B cell (primary cell): Measurements from ENCODE around the gene ZCCHC2. TPM values are rescaled to one million over a fixed set of nuclear protein-coding genes. Genes with fewer than 3 reads are reported as not detected.

Source experiments
- ATAC-seq: fragments of 200-7000 bp; cut with Tn5 transposase; one replicate; pipeline ENCODE4 v1.10.0; 2021; ENCODE audit warnings: low read depth, mild to moderate bottlenecking, moderate number of reproducible peaks, moderate library complexity
- CTCF ChIA-PET: fragments of 350-600 bp; sonication (Branson Sonifier 250); formaldehyde crosslinking; loops from one replicate; lab custom pipeline; 2021; ENCODE audit warnings: antibody characterized with exemption, inconsistent platforms; lab: Charles Lee
- POLR2A ChIA-PET: fragments of 350-600 bp; sonication (Branson Sonifier 250); formaldehyde crosslinking; loops from one replicate; lab custom pipeline; 2021; ENCODE audit warnings: antibody characterized with exemption; lab: Charles Lee
- DNase-seq: peaks from one replicate; pipeline ENCODE4 v3.0.0; 2013
- H2AFZ ChIP-seq: 2 replicates; pipeline ENCODE4 v1.6.1; 2012; ENCODE audit warnings: mild to moderate bottlenecking, low read depth, low read length; ENCODE audit not compliant: insufficient read depth, poor library complexity, severe bottlenecking
- H3K27ac ChIP-seq, 2 donors: 1 replicate in 1 of 2; 2 replicates in 1 of 2; pipeline ENCODE4 v1.5.1; 2012 to 2013; ENCODE audit warnings: low read length in 2 of 2, mild to moderate bottlenecking in 2 of 2, moderate library complexity in 1 of 2
- H3K27me3 ChIP-seq, 4 experiments: fragments of 200-600 bp in 1 of 4; sonication (generic) in 1 of 4; replicated peaks in 1 of 4; 1 replicate in 2 of 4; 2 replicates in 2 of 4; pipeline versions ENCODE4 v1.6.1 to v1.7.0; 2013 to 2016; ENCODE audit warnings: low read length in 3 of 4, mild to moderate bottlenecking in 2 of 4, mixed read lengths in 1 of 4, moderate library complexity in 1 of 4; ENCODE audit not compliant: insufficient read depth in 4 of 4, control insufficient read depth in 3 of 4; ENCODE audit errors: control extremely low read depth in 1 of 4
- H3K36me3 ChIP-seq, 2 experiments: replicated peaks in 1 of 2; 1 replicate in 1 of 2; 2 replicates in 1 of 2; pipeline versions ENCODE4 v1.6.1 to v1.7.1; 2013; ENCODE audit warnings: low read length in 1 of 2; ENCODE audit not compliant: insufficient read depth in 2 of 2, control insufficient read depth in 1 of 2; ENCODE audit errors: control extremely low read depth in 1 of 2, extremely low read depth in 1 of 2
- H3K4me1 ChIP-seq, 2 donors: fragments of 200-600 bp in 1 of 2; sonication (generic) in 1 of 2; 1 replicate in 1 of 2; 2 replicates in 1 of 2; pipeline versions ENCODE4 v1.5.1 to v1.6.1; 2013 to 2017; ENCODE audit warnings: low read length in 2 of 2; ENCODE audit not compliant: control insufficient read depth in 2 of 2, insufficient read depth in 2 of 2
- H3K4me2 ChIP-seq: replicated peaks from 2 replicates; pipeline ENCODE3; 2012; ENCODE audit warnings: mild to moderate bottlenecking, low read depth, low read length; ENCODE audit not compliant: poor library complexity, severe bottlenecking
- H3K4me3 ChIP-seq, 5 experiments: fragments of 200-600 bp in 1 of 5; sonication (generic) in 1 of 5; 1 replicate in 3 of 5; 2 replicates in 2 of 5; pipeline versions ENCODE4 v1.5.1 to v1.7.0; 2011 to 2016; ENCODE audit warnings: low read length in 4 of 5, mild to moderate bottlenecking in 4 of 5, low read depth in 2 of 5, control low read depth in 1 of 5, moderate library complexity in 1 of 5; ENCODE audit not compliant: insufficient read depth in 1 of 5; ENCODE audit errors: control extremely low read depth in 1 of 5, extremely low read depth in 1 of 5
- H3K79me2 ChIP-seq: fragments of 200-600 bp; sonication (generic); one replicate; pipeline ENCODE4 v1.6.0; 2016; ENCODE audit warnings: low read length; ENCODE audit not compliant: control insufficient read depth, insufficient read depth
- H3K9ac ChIP-seq: fragments of 200-600 bp; sonication (generic); 2 replicates; pipeline ENCODE4 v1.6.1; 2017; ENCODE audit warnings: mild to moderate bottlenecking, low read length, moderate library complexity
- H3K9me3 ChIP-seq, 3 donors: one replicate each; pipeline versions ENCODE4 v1.6.1 to v1.7.1; 2013; ENCODE audit warnings: low read length in 2 of 3; ENCODE audit not compliant: control insufficient read depth in 2 of 3, insufficient read depth in 1 of 3; ENCODE audit errors: control extremely low read depth in 1 of 3
- H4K20me1 ChIP-seq: 2 replicates; pipeline ENCODE4 v1.6.0; 2012; ENCODE audit warnings: mild to moderate bottlenecking, low read length; ENCODE audit not compliant: insufficient read depth, control insufficient read depth, poor library complexity, severe bottlenecking
- H3K27ac Mint-ChIP-seq: one replicate; pipeline ENCODE4 v1.8.0; 2021; ENCODE audit warnings: mixed read lengths
- H3K27me3 Mint-ChIP-seq: one replicate; pipeline ENCODE4 v1.8.0; 2021; ENCODE audit warnings: mixed read lengths
- H3K4me1 Mint-ChIP-seq: one replicate; pipeline ENCODE4 v1.8.0; 2021; ENCODE audit warnings: mixed read lengths
- H3K4me3 Mint-ChIP-seq: one replicate; pipeline ENCODE4 v1.8.0; 2021; ENCODE audit warnings: mixed read lengths
- H3K9me3 Mint-ChIP-seq: one replicate; pipeline ENCODE4 v1.8.0; 2022; ENCODE audit warnings: mixed read lengths; ENCODE audit not compliant: insufficient read depth
- CTCF ChIP-seq: fragments of 200-600 bp; IDR thresholded peaks from one replicate; pipeline ENCODE4 v1.8.0; 2022; ENCODE audit warnings: antibody characterized with exemption, mild to moderate bottlenecking
- EZH2 ChIP-seq: IDR thresholded peaks from 2 replicates; pipeline ENCODE4 v1.6.1; 2012; ENCODE audit warnings: borderline replicate concordance, low read depth, mild to moderate bottlenecking, moderate library complexity, low read length; ENCODE audit not compliant: insufficient read depth, poor library complexity, severe bottlenecking
- WGBS: methylation state at CpG from one replicate; pipeline ENCODE4 v1.1.5; 2013; ENCODE audit warnings: missing lambda C conversion rate; ENCODE audit not compliant: insufficient coverage; 5-methylcytosine and 5-hydroxymethylcytosine counted together
- intact Hi-C: fragments of 100-400 bp; cut with micrococcal nuclease; formaldehyde crosslinking; loops from one replicate; pipeline ENCODE4 v1.10.0; 2022
- polyA plus RNA-seq: library from polyadenylated mRNA; depleted of rRNA; stranded (reverse); fragments of >200 nt; gene quantifications from 2 replicates; pipeline ENCODE4 v1.2.3, GENCODE V29; 2012
- total RNA-seq, 2 donors: library from RNA; stranded (reverse); fragments of 120-200 nt in 1 of 2; gene quantifications; 1 replicate in 1 of 2; 2 replicates in 1 of 2; pipeline versions ENCODE4 v1.2.3 to v1.2.4, GENCODE V29; 2013 to 2022

ZCCHC2 gene
- total and polyA plus RNA-seq, 2 donors (not counting 1 experiment from before 2014, with no cell fraction given) = 24.5 to 53.7 TPM

GRCh38 chr18:62500174-62500573, 22.7 kb upstream of the ZCCHC2 start:
- Histone ChIP-seq H3K79me2 (no peaks in the 10 kb centered on the region), H4K20me1 (no peaks in the 10 kb centered on the region), H2AFZ (no peak overlapping the region), H3K9ac (no peak overlapping the region), H3K9me3 (no peaks in the 10 kb centered on the region), H3K36me3 (no peaks in the 10 kb centered on the region), H3K27ac (no peak overlapping the region), H3K4me2 (no peak overlapping the region), H3K4me3 (no peak overlapping the region), H3K27me3 (peaks cover 0 to 5% (median 0%) of the 10 kb centered on the region in 4 experiments), H3K4me1 (peaks cover 13 to 14% of the 10 kb centered on the region in 2 donors)
- H3K27me3 Mint-ChIP-seq = peaks cover 8% of the 10 kb centered on the region
- intact Hi-C loops = loop anchor here (10.0 kb wide), 1 partner anchor 1475 kb away; the partner anchor contains the start of gene SERPINB8
- POLR2A ChIA-PET = no interaction called here
- no peak overlapping the region for H3K4me3 Mint-ChIP-seq
- CTCF ChIA-PET = interaction anchor here (1.1 kb wide), 1 partner anchor 21 kb away, joined by 4 read pairs; no protein-coding TSS in a partner anchor
- ATAC-seq (no peak), DNase-seq (no peak)
- peaks cover 2% of the 10 kb centered on the region for H3K9me3 Mint-ChIP-seq
- TF ChIP-seq CTCF (no peak), EZH2 (no peak)
- H3K27ac Mint-ChIP-seq = no peak overlapping the region
- peaks cover 15% of the 10 kb centered on the region for H3K4me1 Mint-ChIP-seq
- no CpG with 5 or more reads among the region's 1 CpG for WGBS

GRCh38 chr18:62500966-62501591, 21.7 kb upstream of the ZCCHC2 start:
- intact Hi-C loops = loop anchor here (10.0 kb wide), 1 partner anchor 1474 kb away; the partner anchor contains the start of gene SERPINB8
- H3K9me3 Mint-ChIP-seq = peaks cover 2% of the 10 kb centered on the region
- H3K27ac Mint-ChIP-seq = no peak overlapping the region
- H4K20me1 ChIP-seq = no peaks in the 10 kb centered on the region
- peaks cover 8% of the 10 kb centered on the region for H3K27me3 Mint-ChIP-seq
- no peak overlapping the region for H3K4me3 ChIP-seq
- H3K4me2 ChIP-seq = no peak overlapping the region
- peaks cover 0 to under 1% (median 0%) of the 10 kb centered on the region in 4 experiments for H3K27me3 ChIP-seq
- ATAC-seq (no peak), DNase-seq (no peak)
- H3K4me3 Mint-ChIP-seq = no peak overlapping the region
- no peaks in the 10 kb centered on the region for H3K79me2 ChIP-seq
- H2AFZ ChIP-seq = no peak overlapping the region
- H3K27ac ChIP-seq = no peak overlapping the region
- POLR2A ChIA-PET = no interaction called here
- H3K4me1 Mint-ChIP-seq = peaks cover 20% of the 10 kb centered on the region
- peaks cover 21 to 23% of the 10 kb centered on the region in 2 donors for H3K4me1 ChIP-seq
- H3K36me3 ChIP-seq = no peaks in the 10 kb centered on the region
- H3K9ac ChIP-seq = no peak overlapping the region
- TF ChIP-seq CTCF (no peak), EZH2 (no peak)
- H3K9me3 ChIP-seq = no peaks in the 10 kb centered on the region
- CTCF ChIA-PET = interaction anchor here (0.7 kb wide), 1 partner anchor 10 kb away, joined by 3 read pairs; no protein-coding TSS in a partner anchor
